ENCODE measurements around the gene OVCA2. TPM values are rescaled to one million over a fixed set of nuclear protein-coding genes. Genes with fewer than 3 reads are reported as not detected.
A peak's percentile ranks its signal among the peaks of the same experiment; 100 is the strongest.

The OVCA2 gene
- polyA plus RNA-seq, 1 donor (not counting 4 experiments of a cell fraction or from before 2014, with no cell fraction given): 41.2 TPM

DNA sequence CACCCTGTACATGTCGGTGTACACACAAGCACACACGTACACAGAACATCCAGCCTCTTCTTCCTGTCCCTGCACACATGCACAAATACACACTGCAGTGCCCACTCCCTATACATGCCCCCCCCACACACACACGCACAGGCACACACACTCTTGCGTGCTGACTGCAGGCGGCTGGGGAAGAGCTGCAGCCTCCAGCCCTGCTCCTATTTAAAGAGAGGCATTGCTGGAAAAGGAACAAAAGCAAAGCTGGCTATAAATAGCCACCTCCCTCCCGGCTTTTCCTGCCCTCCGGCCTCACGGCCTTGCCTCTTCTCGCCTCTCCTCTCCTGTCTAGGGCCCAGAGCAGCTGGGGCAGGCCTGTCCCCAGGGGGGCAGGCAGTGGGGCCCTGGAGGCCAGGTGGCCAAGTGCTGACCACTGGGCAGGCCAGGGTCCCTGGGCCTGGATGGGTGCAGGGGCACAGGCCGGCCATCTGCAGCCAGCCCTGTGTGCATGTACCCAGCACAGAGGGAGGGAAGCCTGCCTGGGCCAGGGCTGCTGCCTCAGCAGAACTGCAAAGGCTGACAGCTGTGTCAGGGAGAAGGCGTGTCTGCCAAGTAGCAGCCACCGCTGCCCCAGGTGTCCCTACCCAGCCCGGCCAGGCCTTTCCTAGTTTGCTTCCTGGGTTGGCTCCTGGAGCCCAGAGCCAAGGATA lies 42.1 kb upstream of the OVCA2 start:
- FAIRE-seq: no peak
- peak overlapping the region; percentile 29 for H3K4me2 ChIP-seq (ENCODE audit: control insufficient read depth, extremely low read depth, insufficient read depth, low read depth, low read length)

GRCh38 chr17:2002767-2003329 lies 39.0 kb upstream of the OVCA2 start:
- Histone ChIP-seq H3K27ac (ENCODE audit: control insufficient read depth, insufficient read depth, low read length) (no peak overlapping the region), H3K9me1 (ENCODE audit: control insufficient read depth, extremely low read depth, insufficient read depth, low read length) (no peaks in the 10 kb centered on the region), H3K36me3 (ENCODE audit: control insufficient read depth in 2 of 2, extremely low read depth in 1 of 2, insufficient read depth in 2 of 2, low read length in 2 of 2) (no peaks in the 10 kb centered on the region), H3K9ac (ENCODE audit: control insufficient read depth, extremely low read depth, insufficient read depth, low read length) (no peak overlapping the region), H3K4me3 (ENCODE audit: control insufficient read depth in 2 of 3, extremely low read depth in 1 of 3, insufficient read depth in 2 of 3, low read depth in 1 of 3, low read length in 3 of 3) (no peak overlapping the region), H3K4me1 (ENCODE audit: control insufficient read depth, extremely low read depth, insufficient read depth, low read length) (peaks cover 13% of the 10 kb centered on the region), H3K9me3 (ENCODE audit: control insufficient read depth, low read depth, low read length) (no peaks in the 10 kb centered on the region), H3K79me2 (ENCODE audit: control insufficient read depth, insufficient read depth, low read length) (no peaks in the 10 kb centered on the region), H4K20me1 (ENCODE audit: control insufficient read depth, extremely low read depth, insufficient read depth, low read length) (no peaks in the 10 kb centered on the region), H3K4me2 (ENCODE audit: control insufficient read depth, extremely low read depth, insufficient read depth, low read depth, low read length) (no peak overlapping the region), H2AFZ (ENCODE audit: control insufficient read depth, low read length) (no peak overlapping the region), H3K27me3 (ENCODE audit: control insufficient read depth, extremely low read depth, insufficient read depth, low read length) (no peaks in the 10 kb centered on the region)
- no peak for TF ChIP-seq EZH2 (IDR thresholded peaks at IDR 0.05; ENCODE audit: low read length)
- TF ChIP-seq, protein P1, sequence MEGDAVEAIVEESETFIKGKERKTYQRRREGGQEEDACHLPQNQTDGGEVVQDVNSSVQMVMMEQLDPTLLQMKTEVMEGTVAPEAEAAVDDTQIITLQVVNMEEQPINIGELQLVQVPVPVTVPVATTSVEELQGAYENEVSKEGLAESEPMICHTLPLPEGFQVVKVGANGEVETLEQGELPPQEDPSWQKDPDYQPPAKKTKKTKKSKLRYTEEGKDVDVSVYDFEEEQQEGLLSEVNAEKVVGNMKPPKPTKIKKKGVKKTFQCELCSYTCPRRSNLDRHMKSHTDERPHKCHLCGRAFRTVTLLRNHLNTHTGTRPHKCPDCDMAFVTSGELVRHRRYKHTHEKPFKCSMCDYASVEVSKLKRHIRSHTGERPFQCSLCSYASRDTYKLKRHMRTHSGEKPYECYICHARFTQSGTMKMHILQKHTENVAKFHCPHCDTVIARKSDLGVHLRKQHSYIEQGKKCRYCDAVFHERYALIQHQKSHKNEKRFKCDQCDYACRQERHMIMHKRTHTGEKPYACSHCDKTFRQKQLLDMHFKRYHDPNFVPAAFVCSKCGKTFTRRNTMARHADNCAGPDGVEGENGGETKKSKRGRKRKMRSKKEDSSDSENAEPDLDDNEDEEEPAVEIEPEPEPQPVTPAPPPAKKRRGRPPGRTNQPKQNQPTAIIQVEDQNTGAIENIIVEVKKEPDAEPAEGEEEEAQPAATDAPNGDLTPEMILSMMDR (optimal IDR thresholded peaks at IDR 0.05 in 1 of 3, IDR thresholded peaks at IDR 0.05 in 1 of 3, conservative IDR thresholded peaks at IDR 0.05 in 1 of 3; ENCODE audit: extremely low read depth in 1 of 3, insufficient read depth in 2 of 3, low read length in 3 of 3): no peak
- DNase-seq (ENCODE audit: low read depth, low spot score): no peak
- dilution Hi-C loops (cut with MboI; ENCODE audit: extremely low pct_ligation_motif_present, low sequenced_read_pairs): no loop called here
- no peak for FAIRE-seq

More for the DNA sequence above, 42.1 kb upstream of the OVCA2 start:
- Histone ChIP-seq H3K9ac (ENCODE audit: control insufficient read depth, extremely low read depth, insufficient read depth, low read length) (no peak overlapping the region), H3K36me3 (ENCODE audit: control insufficient read depth in 2 of 2, extremely low read depth in 1 of 2, insufficient read depth in 2 of 2, low read length in 2 of 2) (no peaks in the 10 kb centered on the region), H2AFZ (ENCODE audit: control insufficient read depth, low read length) (no peak overlapping the region), H3K4me3 (ENCODE audit: control insufficient read depth in 2 of 3, extremely low read depth in 1 of 3, insufficient read depth in 2 of 3, low read depth in 1 of 3, low read length in 3 of 3) (no peak overlapping the region), H3K27me3 (ENCODE audit: control insufficient read depth, extremely low read depth, insufficient read depth, low read length) (no peaks in the 10 kb centered on the region), H4K20me1 (ENCODE audit: control insufficient read depth, extremely low read depth, insufficient read depth, low read length) (no peaks in the 10 kb centered on the region), H3K4me1 (ENCODE audit: control insufficient read depth, extremely low read depth, insufficient read depth, low read length) (peaks cover 21% of the 10 kb centered on the region), H3K79me2 (ENCODE audit: control insufficient read depth, insufficient read depth, low read length) (no peaks in the 10 kb centered on the region), H3K27ac (ENCODE audit: control insufficient read depth, insufficient read depth, low read length) (no peak overlapping the region), H3K9me3 (ENCODE audit: control insufficient read depth, low read depth, low read length) (no peaks in the 10 kb centered on the region), H3K9me1 (ENCODE audit: control insufficient read depth, extremely low read depth, insufficient read depth, low read length) (no peaks in the 10 kb centered on the region)
- TF ChIP-seq, protein P1 (optimal IDR thresholded peaks at IDR 0.05 in 1 of 3, IDR thresholded peaks at IDR 0.05 in 1 of 3, conservative IDR thresholded peaks at IDR 0.05 in 1 of 3; ENCODE audit: extremely low read depth in 1 of 3, insufficient read depth in 2 of 3, low read length in 3 of 3): no peak
- TF ChIP-seq EZH2 (IDR thresholded peaks at IDR 0.05; ENCODE audit: low read length): no peak
- dilution Hi-C loops (cut with MboI; ENCODE audit: extremely low pct_ligation_motif_present, low sequenced_read_pairs): no loop called here
- no peak for DNase-seq (ENCODE audit: low read depth, low spot score)

Measured in keratinocyte (primary cell).